GM15510 (cell line): Measurements from ENCODE around the gene TMEM213.

Experiments used
- POLR2A ChIP-seq: IDR thresholded peaks from 3 replicates; pipeline ENCODE4 v1.6.1; 2011; ENCODE audit warnings: borderline replicate concordance; ENCODE audit not compliant: insufficient read length; ENCODE audit errors: extremely low read depth

Gene TMEM213

GRCh38 chr7:138797715-138798320 lies at the start of gene TMEM213, which contains the start of gene ATP6V0A4:
Gene TMEM213 (plus strand): TSS chr7:138797994. CDS start chr7:138798105, 111 bp downstream.
Gene ATP6V0A4 (minus strand): TSS chr7:138798196. CDS start chr7:138771247, 26,949 bp downstream.
- no peak for TF ChIP-seq POLR2A

GRCh38 chr7:138748666-138749065 lies 49.1 kb upstream of the TMEM213 start:
- no peak for TF ChIP-seq POLR2A

- TF ChIP-seq POLR2A: no peak
Measured at GRCh38 chr7:138749960-138750359, 47.8 kb upstream of the TMEM213 start.

DNA sequence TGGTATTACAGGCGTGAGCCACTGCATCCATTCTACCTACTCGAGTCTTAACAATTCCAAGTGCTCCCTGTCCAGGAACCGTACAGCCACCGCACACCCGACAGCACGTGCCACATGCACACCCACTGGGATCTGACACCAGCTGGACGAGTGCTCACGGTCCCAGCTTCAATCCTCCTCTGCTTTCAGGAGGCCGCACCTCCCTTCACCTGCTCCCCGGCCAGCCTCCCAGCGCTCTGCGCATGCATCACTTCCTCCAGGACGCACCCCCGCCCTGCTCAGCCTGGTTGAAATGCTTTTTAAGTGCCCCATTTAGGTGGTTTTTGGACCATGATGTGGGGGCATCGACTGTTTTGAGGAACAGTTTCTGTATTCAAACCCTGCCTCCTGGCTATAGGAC lies 47.3 kb upstream of the TMEM213 start:
- TF ChIP-seq POLR2A: no peak

GRCh38 chr7:138750901-138751464 lies 46.8 kb upstream of the TMEM213 start:
- no peak for TF ChIP-seq POLR2A

GRCh38 chr7:138752518-138753149 lies 45.2 kb upstream of the TMEM213 start:
- no peak for TF ChIP-seq POLR2A

DNA sequence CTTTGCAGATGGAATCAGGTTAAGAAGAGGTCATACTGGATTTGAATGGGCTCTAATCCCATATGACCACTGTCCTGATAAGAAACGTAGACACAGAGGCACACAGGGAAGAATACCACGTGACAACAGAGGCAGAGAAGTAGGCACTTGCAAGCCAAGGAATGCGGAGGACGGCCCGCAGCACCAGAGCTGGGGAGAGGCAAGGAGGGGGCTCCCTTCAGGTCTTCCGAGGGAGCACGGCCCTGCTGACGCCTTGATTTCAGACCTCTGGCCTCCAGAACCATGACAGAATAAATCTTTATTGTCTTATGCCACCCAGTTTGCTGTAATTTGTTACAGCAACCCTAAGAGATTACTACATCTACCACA lies 44.7 kb upstream of the TMEM213 start:
- TF ChIP-seq POLR2A: no peak

GRCh38 chr7:138753610-138754009 lies 44.2 kb upstream of the TMEM213 start:
- TF ChIP-seq POLR2A: no peak

DNA sequence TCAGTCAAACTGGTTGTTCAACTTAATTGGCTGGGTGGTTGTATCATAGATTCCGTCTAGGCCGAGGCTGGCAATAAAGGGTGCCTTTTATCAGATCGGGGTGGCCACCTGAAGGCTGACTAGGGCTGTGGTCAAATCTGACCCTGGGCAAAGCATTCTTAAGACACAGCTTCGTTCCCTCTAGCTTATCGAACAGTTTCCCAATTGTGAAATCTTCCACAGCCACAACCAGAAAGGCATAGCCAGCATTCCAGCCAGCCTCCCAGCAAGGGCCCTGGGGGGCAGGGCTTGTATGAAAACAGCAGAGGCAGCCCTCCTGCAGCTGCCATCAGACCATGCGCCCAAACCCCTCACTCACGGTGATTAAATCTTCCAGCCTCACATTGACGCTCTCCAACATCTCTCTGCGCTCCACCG lies 42.5 kb upstream of the TMEM213 start:
- TF ChIP-seq POLR2A: no peak

DNA sequence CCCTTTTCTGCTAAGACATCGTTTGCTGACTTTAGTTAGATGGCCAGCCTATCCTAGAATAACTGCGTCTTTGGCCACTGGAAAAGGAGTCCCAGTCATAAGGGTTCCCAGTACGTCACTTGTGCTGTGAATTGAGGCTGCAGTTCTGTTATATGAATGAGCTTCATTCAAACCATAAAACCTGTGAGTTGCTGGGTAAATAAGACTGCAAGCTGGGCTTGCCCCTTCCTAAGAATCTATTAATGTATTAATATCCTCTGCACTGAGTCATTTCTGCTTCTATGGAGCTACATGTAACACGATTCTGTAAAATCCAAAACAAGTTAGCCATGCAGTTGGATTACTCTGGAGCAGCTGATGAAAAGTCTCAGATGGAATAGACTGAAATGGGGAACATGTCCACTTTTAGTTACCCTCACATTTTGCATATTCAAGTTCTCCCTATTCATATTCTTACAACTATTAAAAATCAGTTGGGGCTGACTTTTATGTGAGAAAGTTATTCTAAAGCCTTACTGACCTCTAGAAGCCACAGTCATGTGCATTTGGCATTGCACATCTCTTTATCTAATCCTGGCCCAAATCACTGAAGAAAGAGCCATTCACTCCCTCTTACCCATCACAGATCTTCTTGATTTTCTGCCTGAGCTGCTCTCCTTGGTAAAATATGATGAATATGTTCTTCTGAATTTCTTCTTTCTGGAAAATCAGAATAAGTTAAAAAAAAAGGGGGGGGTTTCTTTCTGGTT lies 41.8 kb upstream of the TMEM213 start:
- no peak for TF ChIP-seq POLR2A

DNA sequence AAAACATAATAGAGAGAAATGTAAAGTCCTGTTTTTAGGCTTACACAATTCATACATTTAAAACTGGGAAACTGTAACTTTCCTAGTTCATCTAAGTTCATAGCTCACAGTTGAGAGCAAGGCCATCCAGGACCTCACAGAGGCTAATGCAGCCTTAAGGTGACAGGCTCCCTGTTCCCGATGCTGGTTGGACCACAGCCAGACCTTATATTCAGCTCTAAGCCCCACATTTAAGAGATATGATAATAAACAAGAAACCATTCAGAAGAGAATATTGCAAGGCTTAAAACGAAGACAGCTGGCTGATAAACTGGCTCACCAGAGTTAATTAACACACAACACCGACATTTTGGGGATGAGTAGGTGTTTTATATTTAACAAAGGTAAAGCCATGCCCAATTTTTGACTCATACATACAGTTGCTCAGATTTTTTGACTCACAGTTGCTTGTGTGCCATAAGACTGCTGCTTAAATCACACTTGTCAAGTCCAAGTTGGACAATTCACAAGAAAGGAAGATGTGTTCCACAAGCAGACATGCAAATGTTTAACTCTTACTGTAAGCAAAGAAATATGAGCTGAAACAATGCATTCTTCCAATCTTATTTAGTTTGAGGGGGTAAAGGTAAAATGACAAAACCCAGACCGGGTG lies 41.1 kb upstream of the TMEM213 start:
- no peak for TF ChIP-seq POLR2A

- TF ChIP-seq POLR2A: no peak
Measured at GRCh38 chr7:138768241-138768640, 29.6 kb upstream of the TMEM213 start.

DNA sequence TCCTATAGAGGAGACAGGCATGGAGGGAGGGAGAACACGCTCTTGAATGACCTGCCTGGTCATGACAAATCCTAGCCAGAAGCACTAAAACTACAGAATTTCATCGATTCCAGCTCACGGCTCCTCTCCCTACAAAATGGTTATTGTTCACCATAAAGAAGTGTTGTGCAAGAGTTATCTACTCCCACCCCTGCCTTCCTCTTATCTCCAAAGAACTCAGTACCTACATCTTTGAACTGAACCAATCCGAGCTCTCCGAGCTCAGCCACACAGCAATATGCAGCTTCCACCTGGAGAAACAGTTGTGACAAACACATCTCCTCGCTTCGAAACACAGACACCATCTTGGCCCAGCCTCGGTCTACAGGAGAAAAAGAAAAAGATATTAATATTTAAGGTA lies 26.9 kb upstream of the TMEM213 start:
- TF ChIP-seq POLR2A: no peak

DNA sequence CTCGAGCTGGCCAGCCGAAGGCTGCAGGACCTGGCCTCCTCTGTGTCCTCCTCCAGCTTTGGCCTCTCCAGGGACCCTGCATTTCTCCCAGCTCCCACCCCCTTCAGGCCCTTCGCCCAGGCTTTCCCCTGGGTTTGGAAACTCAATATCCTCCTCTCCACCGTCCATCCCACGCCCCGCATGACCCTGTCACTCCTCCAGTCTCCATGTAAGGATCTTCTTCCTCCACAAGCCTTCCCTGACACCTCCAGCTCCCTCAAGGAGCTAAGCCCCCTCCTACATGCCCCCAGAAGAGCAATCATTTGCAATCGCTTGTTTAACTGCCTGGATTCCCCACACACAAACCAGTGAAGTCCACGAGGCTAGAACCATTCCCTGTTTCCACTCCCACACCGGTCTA lies 24.6 kb upstream of the TMEM213 start:
- TF ChIP-seq POLR2A: no peak

GRCh38 chr7:138773817-138774216 lies 24.0 kb upstream of the TMEM213 start:
- TF ChIP-seq POLR2A: no peak
